H1 (cell line): ENCODE results near the gene SERPINA1.

ENCODE experiments used
- CREB1 ChIP-seq: IDR thresholded peaks from 2 replicates; pipeline ENCODE4 v1.6.1; 2012; ENCODE audit warnings: inconsistent platforms
- EP300 ChIP-seq, 2 experiments: IDR thresholded peaks; 1 replicate in 1 of 2; 2 replicates in 1 of 2; pipeline ENCODE4 v1.6.1; 2011 to 2012; ENCODE audit warnings: low read depth in 2 of 2, low read length in 2 of 2, mild to moderate bottlenecking in 2 of 2, borderline replicate concordance in 1 of 2, inconsistent platforms in 1 of 2, moderate library complexity in 1 of 2
- GTF2F1 ChIP-seq: IDR thresholded peaks from 2 replicates; pipeline ENCODE4 v1.6.1; 2012; ENCODE audit warnings: low read depth, low read length, improper control_type of control experiment, borderline replicate concordance
- POLR2A ChIP-seq, 2 experiments: IDR thresholded peaks; 1 replicate in 1 of 2; 2 replicates in 1 of 2; pipeline ENCODE4 v1.6.1; 2011; ENCODE audit warnings: low read depth in 2 of 2, low read length in 2 of 2, mild to moderate bottlenecking in 2 of 2; ENCODE audit errors: control extremely low read depth in 1 of 2
- RAD21 ChIP-seq, 2 experiments: IDR thresholded peaks in 1 of 2; conservative IDR thresholded peaks in 1 of 2; 2 replicates each; pipeline ENCODE4 v1.6.1; 2011; ENCODE audit warnings: low read depth in 2 of 2, low read length in 2 of 2, improper control_type of control experiment in 1 of 2, inconsistent platforms in 1 of 2, mild to moderate bottlenecking in 1 of 2, moderate library complexity in 1 of 2
- RNF2 ChIP-seq: fragments of 200-900, 300-1000 bp; sonication (generic); IDR thresholded peaks from 2 replicates; pipeline ENCODE4 v1.7.1; 2016; ENCODE audit warnings: borderline replicate concordance, low read depth, mild to moderate bottlenecking, antibody characterized with exemption, low read length; ENCODE audit not compliant: poor library complexity, severe bottlenecking; ENCODE audit errors: missing control alignments
- SIRT6 ChIP-seq: IDR thresholded peaks from one replicate; pipeline ENCODE4 v1.7.1; 2012; ENCODE audit warnings: low read length, inconsistent platforms
- SP1 ChIP-seq: IDR thresholded peaks from 2 replicates; pipeline ENCODE4 v1.6.1; 2011; ENCODE audit warnings: low read depth, low read length
- SRF ChIP-seq: IDR thresholded peaks from 2 replicates; pipeline ENCODE4 v1.6.1; 2011; ENCODE audit warnings: mild to moderate bottlenecking, low read depth, low read length, moderate library complexity
- TBP ChIP-seq: IDR thresholded peaks from 2 replicates; pipeline ENCODE4 v1.6.1; 2011; ENCODE audit warnings: low read depth, low read length, improper control_type of control experiment
- TEAD4 ChIP-seq: IDR thresholded peaks from 2 replicates; pipeline ENCODE4 v1.6.1; 2012; ENCODE audit warnings: low read depth, low read length, inconsistent platforms, mixed read lengths
- TF ChIP-seq, protein P1 (sequence below), 3 experiments: IDR thresholded peaks; 1 replicate in 2 of 3; 2 replicates in 1 of 3; pipeline versions ENCODE4 v1.5.1 to v1.6.1; 2011; ENCODE audit warnings: low read length in 3 of 3, mild to moderate bottlenecking in 3 of 3, inconsistent platforms in 2 of 3, low read depth in 1 of 3, moderate library complexity in 1 of 3; ENCODE audit not compliant: insufficient read depth in 1 of 3; ENCODE audit errors: control extremely low read depth in 1 of 3

DNA sequence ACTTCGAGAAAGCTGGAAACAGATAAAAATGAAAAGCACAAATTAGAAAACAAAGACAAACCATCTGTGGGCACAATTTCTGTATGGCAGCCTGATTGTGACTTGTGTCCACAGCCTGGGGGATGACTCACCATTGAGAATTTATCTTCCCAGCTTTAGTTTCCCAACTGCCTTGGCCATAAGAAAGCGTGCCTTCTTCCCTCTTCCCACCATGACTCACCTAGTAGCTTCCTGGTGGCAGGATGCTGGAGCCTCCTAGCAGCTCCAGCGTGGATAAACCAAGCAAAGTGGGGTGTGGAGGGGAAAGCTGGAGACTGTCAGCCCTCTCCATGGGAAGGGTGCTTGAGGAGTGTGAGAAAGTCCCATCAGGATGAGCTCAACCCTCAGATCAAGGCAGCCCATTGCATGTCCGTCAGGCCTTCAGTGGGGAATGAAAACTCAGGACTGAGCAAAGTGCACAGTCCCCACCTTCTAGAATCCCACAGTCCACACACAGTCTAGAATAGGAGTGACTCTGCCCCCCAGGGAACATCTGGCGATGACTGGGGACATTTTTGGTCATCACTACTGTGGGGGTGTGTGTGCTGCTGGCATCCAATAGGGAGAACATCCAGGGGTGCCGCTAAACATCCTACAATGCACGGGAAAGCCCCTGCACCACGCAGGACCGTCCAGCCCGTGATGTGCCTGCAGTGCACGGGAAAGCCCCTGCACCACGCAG lies 42.9 kb downstream of the SERPINA1 start:
- no peak for TF ChIP-seq TBP
- TF ChIP-seq CREB1: no peak
- TF ChIP-seq, protein P1, sequence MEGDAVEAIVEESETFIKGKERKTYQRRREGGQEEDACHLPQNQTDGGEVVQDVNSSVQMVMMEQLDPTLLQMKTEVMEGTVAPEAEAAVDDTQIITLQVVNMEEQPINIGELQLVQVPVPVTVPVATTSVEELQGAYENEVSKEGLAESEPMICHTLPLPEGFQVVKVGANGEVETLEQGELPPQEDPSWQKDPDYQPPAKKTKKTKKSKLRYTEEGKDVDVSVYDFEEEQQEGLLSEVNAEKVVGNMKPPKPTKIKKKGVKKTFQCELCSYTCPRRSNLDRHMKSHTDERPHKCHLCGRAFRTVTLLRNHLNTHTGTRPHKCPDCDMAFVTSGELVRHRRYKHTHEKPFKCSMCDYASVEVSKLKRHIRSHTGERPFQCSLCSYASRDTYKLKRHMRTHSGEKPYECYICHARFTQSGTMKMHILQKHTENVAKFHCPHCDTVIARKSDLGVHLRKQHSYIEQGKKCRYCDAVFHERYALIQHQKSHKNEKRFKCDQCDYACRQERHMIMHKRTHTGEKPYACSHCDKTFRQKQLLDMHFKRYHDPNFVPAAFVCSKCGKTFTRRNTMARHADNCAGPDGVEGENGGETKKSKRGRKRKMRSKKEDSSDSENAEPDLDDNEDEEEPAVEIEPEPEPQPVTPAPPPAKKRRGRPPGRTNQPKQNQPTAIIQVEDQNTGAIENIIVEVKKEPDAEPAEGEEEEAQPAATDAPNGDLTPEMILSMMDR (IDR thresholded peaks at IDR 0.05; ENCODE audit: control extremely low read depth in 1 of 3, insufficient read depth in 1 of 3, low read depth in 1 of 3, low read length in 3 of 3): no peak
- no peak for TF ChIP-seq SP1
- no peak for TF ChIP-seq RAD21 (IDR thresholded peaks at IDR 0.05 in 1 of 2, conservative IDR thresholded peaks at IDR 0.05 in 1 of 2; ENCODE audit: low read depth in 2 of 2, low read length in 2 of 2)
- no peak for TF ChIP-seq EP300 (IDR thresholded peaks at IDR 0.05; ENCODE audit: borderline replicate concordance in 1 of 2, low read depth in 2 of 2, low read length in 2 of 2)
- no peak for TF ChIP-seq POLR2A (IDR thresholded peaks at IDR 0.05; ENCODE audit: control extremely low read depth in 1 of 2, low read depth in 2 of 2, low read length in 2 of 2)
- TF ChIP-seq SRF: no peak
- TF ChIP-seq TEAD4: no peak
- TF ChIP-seq GTF2F1: no peak
- TF ChIP-seq RNF2: no peak
- no peak for TF ChIP-seq SIRT6
